Measurements from ENCODE around the gene SSTR3. TPM values are rescaled to one million over a fixed set of nuclear protein-coding genes. Genes with fewer than 3 reads are reported as not detected.
A peak's percentile ranks its signal among the peaks of the same experiment; 100 is the strongest.

The SSTR3 gene
- total RNA-seq, 4 donors from 2014 or later = not detected

GRCh38 chr22:37242395-37242918 lies 30.2 kb upstream of the SSTR3 start:
- Histone ChIP-seq H3K4me3 (peak overlapping the region in 1 of 4 donors; percentile 52), H3K27ac (replicated peaks in 1 of 4) (no peak overlapping the region)
- intact Hi-C loops (cut with DNase I) = no loop called here

GRCh38 chr22:37241351-37242142 lies 29.3 kb upstream of the SSTR3 start:
- no peaks in the 10 kb centered on the region for H3K9me3 ChIP-seq

More at GRCh38 chr22:37242395-37242918, 30.2 kb upstream of the SSTR3 start:
- WGBS = 57% methylated on average over 12 of the region's 16 CpGs
- Histone ChIP-seq H3K4me1 (no peaks in the 10 kb centered on the region), H3K36me3 (no peaks in the 10 kb centered on the region), H3K27me3 (peaks cover 0 to 80% (median 8%) of the 10 kb centered on the region in 4 donors), H3K9me3 (no peaks in the 10 kb centered on the region)
- no peak for TF ChIP-seq POLR2AphosphoS5 (IDR thresholded peaks at IDR 0.05)
- DNase-seq (ENCODE audit: extremely low spot score) = peak; percentile 94

GRCh38 chr22:37240941-37241320 lies 28.7 kb upstream of the SSTR3 start:
- DNase-seq (ENCODE audit: extremely low spot score) = no peak
- Histone ChIP-seq H3K4me1 (no peaks in the 10 kb centered on the region), H3K36me3 (no peaks in the 10 kb centered on the region), H3K27me3 (peaks cover 0 to 95% (median 10%) of the 10 kb centered on the region in 4 donors), H3K9me3 (no peaks in the 10 kb centered on the region), H3K27ac (replicated peaks in 1 of 4) (no peak overlapping the region), H3K4me3 (no peak overlapping the region)
- 76% methylated on average over 3 of the region's 7 CpGs for WGBS
- TF ChIP-seq EP300 (IDR thresholded peaks at IDR 0.05) (no peak), CTCF (IDR thresholded peaks at IDR 0.05) (no peak), POLR2A (IDR thresholded peaks at IDR 0.05; ENCODE audit: low read depth) (no peak), POLR2AphosphoS5 (IDR thresholded peaks at IDR 0.05) (no peak)
- intact Hi-C loops (cut with DNase I) = no loop called here

More at GRCh38 chr22:37241351-37242142, 29.3 kb upstream of the SSTR3 start:
- H3K4me3 ChIP-seq = peak overlapping the region in 1 of 4 donors; percentile 12
- DNase-seq (ENCODE audit: extremely low spot score) = no peak
- TF ChIP-seq POLR2AphosphoS5 (IDR thresholded peaks at IDR 0.05) (no peak), POLR2A (IDR thresholded peaks at IDR 0.05; ENCODE audit: low read depth) (no peak), CTCF (IDR thresholded peaks at IDR 0.05) (no peak), EP300 (IDR thresholded peaks at IDR 0.05) (no peak)
- no peaks in the 10 kb centered on the region for H3K36me3 ChIP-seq
- peaks cover 0 to 89% (median 8%) of the 10 kb centered on the region in 4 donors for H3K27me3 ChIP-seq
- intact Hi-C loops (cut with DNase I) = no loop called here
- 64% methylated on average over 9 of the region's 19 CpGs for WGBS
- H3K27ac ChIP-seq (replicated peaks in 1 of 4) = no peak overlapping the region
- no peaks in the 10 kb centered on the region for H3K4me1 ChIP-seq

- no peak for DNase-seq (ENCODE audit: extremely low spot score)
Measured at GRCh38 chr22:37240240-37240940, 28.1 kb upstream of the SSTR3 start.

More at GRCh38 chr22:37240240-37240940, 28.1 kb upstream of the SSTR3 start:
- Histone ChIP-seq H3K36me3 (no peaks in the 10 kb centered on the region), H3K4me3 (no peak overlapping the region), H3K4me1 (no peaks in the 10 kb centered on the region), H3K27me3 (peaks cover 0 to 100% (median 13%) of the 10 kb centered on the region in 4 donors), H3K9me3 (no peaks in the 10 kb centered on the region), H3K27ac (replicated peaks in 1 of 4) (no peak overlapping the region)
- TF ChIP-seq POLR2A (IDR thresholded peaks at IDR 0.05; ENCODE audit: low read depth) = no peak
- TF ChIP-seq POLR2AphosphoS5 (IDR thresholded peaks at IDR 0.05) = no peak
- TF ChIP-seq CTCF (IDR thresholded peaks at IDR 0.05) = no peak
- no peak for TF ChIP-seq EP300 (IDR thresholded peaks at IDR 0.05)
- intact Hi-C loops (cut with DNase I) = no loop called here
- WGBS = 80% methylated on average over 11 of the region's 11 CpGs
